Measurements from ENCODE around the gene GARIN5B.
"Not testable (repeated sequence)": the region's sequence is repeated elsewhere in the genome, so short reads cannot be mapped to it uniquely, and the experiment has no call there.

Gene GARIN5B

DNA sequence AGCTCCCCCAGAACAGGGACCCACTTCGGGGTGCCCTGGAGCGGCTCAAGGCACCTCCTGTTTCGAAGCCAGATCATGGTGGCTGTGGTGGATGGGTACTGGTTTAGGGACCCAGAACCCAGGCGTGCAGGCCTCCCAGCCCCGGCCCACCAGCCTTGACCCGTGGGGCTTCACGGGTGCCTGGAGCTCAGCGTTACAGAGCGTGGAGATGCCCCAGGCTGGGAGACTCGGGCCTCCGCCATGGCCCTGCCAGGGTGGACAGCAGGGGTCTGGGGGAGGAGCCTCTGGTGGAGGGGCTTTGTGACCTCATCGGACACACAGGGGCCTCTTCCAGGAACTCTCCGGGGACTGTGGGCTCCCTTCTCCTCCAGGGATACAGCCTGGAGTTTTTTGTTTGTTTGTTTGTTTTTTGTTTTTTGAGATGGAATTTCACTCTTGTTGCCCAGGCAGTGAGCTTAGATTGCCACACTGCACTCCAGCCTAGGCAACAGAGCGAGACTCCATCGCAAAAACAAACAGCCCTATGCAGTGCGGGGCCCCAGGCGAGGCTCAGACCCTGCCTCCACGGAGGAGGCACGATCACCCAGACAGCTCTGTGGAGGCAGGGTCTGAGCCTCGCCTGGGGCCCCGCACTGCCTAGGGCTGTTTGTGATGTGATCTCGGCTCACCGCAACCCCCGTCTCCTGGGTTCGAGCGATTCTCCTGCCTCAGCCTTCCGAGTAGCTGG is at the start of gene GARIN5B:
GARIN5B (minus strand) TSS at position 271 of the 727 bp plus-strand sequence; CDS start at position 77, 194 bp downstream.
- DNase-seq = no peak

DNA sequence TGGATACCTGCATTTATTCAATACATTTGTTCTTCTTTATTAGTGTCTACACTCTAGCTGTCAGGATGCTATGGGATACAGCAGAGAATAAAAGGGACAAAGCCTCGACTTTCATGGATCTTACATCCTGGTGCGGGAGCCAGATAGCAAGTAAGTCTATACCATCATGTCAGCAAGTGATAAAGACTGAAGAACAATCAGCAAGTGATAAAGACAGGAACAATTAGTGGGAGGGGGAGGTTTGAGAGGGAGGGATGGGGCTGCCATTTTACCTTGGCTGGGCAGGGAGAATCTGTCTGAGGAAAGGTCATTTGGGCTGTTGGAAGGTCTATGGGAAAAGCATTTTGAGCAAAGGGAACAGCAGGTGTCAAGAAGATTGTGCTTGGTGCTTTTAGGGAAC is 47.1 kb upstream of the GARIN5B start:
- no peak for DNase-seq

DNA sequence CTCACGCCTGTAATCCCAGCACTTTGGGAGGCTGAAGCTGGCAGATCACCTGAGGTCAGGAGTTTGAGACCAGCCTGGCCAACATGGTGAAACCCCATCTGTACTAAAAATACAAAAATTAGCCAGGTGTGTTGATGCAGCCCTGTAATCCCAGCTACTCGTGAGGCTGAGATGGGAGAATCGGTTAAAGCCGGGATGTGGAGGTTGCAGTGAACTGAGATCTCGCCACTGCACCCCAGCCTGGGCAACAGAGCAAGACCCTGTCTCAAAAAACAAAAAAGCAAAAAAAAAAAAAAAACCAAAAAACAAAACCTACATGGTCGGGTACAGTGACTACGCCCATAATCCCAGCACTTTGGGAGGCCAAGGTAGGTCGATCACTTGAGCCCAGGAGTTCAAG is 46.1 kb upstream of the GARIN5B start:
- DNase-seq = not testable (repeated sequence)

DNA sequence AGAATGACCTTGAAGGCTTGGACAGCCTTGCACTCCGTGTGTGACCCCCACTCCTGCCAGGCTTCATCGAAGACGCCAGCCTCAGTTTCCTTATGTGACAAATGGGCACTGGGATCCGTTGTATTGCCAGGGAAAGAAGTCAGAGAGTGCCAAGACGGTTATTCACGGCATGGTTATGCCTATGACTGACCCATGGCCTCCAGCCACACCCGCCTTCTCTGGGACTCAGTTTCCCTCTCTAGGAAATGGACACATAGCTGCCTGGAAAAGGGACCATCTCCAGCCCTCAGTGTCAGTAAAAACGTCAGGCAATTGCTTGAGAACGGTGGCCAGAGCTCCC is 45.4 kb upstream of the GARIN5B start:
- DNase-seq = no peak

DNA sequence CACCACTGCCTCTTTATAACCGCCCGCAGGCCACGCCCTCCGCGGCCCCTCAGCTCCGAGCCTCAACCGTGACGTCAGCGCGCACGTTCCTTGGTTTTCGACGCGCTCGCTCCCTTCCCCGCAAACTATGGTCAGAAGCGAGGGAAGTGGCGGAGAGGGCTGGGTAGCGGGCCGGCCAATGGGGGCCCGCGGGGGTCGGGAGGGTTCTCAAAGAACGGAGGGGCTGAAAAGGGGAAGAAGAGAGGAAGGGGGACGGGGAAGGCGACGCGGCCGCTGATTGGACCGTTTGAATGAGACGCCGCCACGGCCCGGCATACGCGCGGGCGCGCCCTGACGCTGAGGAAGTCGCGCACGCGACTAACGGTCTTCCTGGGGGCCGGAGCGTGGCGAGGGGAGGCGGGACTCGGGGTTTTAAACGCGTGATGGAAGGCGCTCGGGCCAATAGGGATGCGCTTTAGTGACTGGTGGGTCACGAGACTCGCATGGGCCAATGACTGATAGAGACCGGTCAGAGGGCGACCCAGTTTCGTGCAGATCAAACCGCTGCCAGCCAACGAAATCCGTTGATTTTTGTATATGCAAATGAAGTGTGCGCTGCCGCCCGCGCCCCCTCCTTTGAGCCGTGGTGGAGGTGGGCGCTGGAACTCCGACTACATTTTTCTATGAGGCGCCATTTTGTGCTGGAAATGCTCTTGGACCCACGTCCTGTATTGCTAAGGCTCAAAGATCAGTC is 44.9 kb upstream of the GARIN5B start:
- DNase-seq = peak; percentile 99

DNA sequence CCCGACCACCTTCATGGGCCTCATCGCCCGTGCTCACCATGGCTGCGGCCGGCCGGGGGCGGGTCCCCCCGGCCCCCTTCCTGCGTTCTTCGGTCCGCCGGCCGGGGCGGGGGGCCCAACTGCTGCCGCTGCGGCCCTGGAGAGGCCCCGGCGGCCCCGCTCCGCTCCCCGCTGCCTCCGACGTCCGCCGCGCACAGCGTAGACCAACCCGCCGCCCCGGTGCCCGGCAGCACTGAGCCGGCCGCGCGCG is 44.4 kb upstream of the GARIN5B start, which contains the start of gene UBE2S:
UBE2S (minus strand) TSS at position 239 of the 250 bp plus-strand sequence; CDS start at position 40, 199 bp downstream.
- DNase-seq = not testable (repeated sequence)

DNA sequence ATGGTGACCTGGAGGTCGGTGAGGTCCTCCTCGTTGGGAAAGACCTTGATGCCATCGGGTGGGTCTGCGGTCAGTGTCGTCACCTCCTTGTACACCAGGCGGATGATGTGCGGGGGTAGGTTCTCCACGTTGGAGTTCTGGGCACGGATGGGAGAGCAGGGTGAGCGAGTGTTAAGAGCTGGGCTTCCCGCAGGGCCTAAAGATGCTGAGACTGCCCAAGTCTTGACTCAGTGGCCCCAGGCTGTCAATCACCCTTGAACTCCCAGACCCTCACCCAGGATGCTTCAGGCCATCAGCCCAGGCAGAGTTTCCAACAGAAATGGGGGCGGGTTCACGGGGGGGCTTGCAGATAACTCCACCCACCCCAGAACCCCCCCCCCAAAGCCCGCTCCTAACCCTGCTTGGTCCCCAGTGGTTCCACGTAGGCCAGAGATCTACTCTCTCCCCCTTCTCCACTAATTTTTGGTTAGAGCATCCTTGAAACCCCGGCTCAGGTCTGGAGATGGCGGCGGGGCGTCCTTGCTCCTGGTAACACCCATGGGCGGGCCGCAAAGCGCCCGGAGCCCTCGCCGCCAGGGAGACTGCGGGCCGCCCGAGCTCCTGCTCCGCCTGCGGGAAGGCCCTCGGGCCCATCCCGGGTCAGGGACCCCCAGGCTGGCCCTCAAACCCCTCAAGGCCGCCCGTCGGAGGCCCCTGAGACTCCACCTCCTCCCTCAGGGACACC is 43.9 kb upstream of the GARIN5B start:
- no peak for DNase-seq

DNA sequence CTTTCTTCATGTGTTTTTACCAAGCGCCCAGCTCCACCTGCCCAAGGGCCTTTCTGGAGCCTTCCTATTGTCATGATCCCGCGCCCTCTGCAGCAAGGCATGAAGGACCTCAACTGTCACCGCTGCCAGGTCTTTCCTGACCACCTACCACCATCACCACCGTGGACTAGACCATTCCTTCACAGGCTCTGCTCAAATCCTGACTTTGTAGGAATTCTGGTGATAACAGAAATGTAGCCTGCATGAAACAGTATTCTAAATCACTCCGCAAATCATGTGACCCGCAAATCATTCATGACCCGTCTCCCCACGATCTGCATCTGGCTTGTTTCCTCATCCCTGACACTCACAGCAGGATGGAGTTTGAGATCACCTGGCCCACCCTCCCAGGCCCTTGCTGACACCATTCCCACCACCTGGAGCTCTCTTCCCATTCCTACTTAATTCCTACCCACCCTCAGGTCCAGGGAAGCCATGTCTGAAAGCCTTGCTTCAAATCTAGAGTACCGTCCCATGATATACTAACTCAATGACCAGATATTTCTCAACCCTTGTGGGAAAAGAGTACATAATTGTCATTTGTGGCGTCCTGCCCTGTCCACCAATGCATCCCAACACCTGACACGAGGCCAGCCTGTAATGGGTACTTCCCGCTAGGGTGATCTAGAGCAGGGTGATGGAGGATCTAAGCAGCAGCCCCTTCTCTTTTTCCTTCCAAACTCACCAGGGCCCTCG is 43.2 kb upstream of the GARIN5B start:
- DNase-seq = no peak

DNA sequence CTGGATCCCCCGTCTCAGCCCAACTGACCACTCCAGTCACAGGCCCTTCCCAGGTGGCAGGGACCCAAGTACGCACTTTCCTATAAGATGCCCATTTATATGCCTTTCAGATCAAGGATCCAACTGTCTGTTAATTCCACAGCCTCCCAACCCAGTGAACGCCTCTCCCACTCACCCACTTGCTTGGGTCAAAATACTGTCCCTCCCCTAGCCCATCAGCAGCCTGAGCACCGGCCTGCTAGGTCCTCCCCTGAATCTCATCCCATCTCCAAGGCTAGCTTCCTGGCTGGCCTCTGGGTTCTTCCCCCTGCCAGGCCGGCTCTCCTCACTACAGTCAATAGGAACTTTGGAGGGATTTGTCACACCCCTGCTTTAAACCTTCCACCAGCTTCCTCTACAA is 42.6 kb upstream of the GARIN5B start:
- DNase-seq = no peak

DNA sequence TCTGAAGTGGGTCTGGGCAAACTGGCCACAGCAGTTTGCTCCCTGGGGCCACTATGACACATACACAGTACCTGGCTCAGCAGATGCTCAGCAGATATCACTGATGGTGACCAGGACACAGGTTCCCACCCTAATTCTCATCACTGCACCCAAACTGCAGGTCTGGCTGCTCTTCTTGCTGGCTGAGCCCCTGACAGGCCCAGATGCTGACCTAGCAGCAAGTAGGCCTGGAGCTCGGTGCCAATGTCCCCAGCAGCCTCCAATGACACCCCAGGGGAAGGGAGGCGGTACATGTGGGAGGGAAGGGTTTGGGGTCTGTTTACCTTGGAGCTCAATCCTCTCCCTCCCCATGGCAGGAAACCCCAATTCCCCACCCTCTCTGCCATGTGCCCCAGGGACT is 39.4 kb upstream of the GARIN5B start:
- DNase-seq = no peak

DNA sequence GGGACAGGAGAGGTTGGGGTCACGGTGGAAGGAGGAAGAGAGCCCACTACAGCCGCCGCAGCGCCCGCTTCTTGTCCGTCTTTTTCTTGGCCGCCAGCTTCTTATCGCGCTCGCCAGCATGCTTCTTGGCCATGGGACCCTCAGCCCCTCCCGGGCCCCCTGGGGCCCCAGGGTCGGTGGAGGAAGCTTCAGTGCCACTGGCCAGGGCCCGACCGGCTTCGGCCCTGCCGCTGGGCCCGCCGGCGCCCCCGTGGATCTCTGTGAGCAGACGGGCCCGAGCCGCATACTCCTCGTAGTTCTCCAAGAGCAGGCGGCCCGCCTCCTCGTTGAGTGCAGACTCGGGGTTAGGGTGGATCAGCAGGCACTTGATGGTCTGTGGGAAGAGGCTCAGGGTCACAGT is 38.3 kb upstream of the GARIN5B start:
- not testable (repeated sequence) for DNase-seq

DNA sequence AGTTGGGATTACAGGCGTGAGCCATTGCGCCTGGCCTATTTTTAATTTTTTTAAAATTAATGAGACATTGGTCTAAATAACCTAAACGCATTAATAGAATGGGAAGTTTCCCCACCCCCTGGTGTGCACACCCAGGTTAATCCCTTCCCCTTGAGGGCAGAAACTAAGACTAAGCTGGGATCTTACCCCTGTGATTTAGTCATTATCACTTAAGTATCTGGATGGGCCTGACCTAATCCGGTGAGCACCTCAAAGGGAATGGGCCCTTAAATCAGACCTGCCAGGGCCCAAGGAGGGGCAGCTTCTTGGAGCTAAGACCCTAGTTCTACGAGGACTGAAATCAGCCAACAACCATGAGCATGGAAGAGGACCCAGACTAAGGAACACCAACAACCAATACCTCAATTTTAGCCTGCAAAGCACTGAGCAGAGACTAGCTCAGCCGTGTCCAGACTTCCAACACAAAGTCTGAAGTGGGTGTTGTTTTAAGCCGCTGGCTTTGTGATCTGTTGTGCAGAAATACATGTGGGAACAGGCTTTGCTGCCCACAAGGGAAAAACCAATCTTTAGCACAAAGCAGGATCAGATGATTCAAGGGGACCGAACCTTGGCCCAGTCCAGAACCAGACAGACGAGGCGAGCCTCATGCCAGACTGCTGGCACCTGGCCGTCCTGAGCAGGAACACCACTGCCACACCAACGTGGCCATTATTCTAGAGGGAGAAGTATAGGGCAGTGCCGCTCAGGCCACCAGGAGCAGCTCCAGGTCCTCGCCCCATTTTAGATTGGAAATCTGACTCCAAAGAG is 37.4 kb upstream of the GARIN5B start:
- DNase-seq = no peak

DNA sequence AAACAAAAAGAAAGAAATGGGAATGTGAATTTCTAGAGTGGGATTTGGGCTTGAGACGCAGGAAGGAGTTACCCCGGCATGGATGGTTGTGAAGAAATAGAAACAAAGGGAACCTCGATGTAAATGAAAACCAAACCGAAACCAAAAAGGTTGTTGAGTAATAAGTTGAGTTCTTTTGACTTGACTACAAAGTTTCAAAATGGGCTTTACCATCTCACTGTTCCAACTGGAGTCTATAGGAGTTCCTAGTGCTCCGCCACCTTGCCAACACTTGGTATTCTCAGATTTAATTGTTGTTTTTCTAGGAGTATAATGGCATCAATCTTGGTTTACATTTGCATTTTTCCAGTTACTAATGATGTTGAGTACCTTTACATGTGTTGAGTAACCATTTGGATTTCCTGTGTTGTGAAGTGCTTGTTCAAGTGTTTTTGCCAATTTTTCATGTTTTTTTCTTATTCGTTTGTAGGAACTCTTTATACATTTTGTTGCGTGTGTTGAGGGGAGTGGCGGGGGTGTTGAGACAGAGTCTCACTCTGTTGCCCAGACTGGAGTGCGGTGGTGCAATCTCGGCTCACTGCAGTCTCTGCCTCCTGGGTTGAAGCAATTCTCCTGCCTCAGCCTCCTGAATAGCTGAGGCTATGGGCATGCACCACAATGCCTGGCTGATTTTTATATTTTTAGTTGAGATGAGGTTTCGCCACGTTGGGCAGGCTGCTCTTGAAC is 35.3 kb upstream of the GARIN5B start:
- DNase-seq = no peak

DNA sequence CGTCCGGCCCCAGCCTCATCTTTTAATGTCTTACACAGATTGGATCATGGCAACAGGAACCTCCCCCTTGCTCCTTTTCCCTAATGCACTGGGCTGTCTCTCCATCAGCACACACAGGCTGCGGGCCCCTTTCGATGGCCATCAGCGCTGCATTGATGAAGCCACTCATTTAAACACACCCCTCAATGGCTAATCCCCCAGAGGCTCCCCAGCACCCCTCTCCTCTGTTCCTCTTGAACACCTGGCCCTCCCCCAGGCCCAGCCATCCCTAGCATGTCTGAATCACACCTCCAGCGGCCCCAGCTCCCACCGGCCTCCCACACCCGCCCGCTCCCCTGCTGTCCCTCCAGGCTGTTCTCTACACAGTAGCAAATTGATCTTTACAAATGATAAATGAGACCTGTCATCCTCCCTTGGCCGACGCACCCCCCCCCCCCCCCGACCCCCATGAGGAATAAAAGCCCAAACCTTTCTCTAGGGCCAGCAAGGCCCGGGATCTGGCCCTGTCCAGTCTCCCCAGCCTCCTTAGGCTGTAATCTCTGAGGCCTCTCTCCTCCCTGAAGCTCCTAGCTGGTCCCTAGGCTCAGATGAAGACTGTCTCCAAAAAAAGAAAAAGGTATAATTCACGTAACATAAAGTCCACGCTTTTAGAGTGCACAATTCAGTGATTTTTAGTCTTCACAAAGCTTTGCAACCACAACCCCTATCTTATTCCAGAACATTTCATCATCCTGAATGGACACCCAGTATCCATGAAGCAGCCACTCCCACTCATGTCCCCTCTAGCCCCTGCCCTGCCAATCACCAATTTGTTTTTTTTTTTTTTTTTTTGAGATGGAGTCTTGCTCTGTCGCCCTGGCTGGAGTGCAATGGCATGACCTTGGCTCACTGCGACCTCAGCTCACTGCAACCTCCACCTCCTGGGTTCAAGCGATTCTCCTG is 30.0 kb upstream of the GARIN5B start:
- no peak for DNase-seq

DNA sequence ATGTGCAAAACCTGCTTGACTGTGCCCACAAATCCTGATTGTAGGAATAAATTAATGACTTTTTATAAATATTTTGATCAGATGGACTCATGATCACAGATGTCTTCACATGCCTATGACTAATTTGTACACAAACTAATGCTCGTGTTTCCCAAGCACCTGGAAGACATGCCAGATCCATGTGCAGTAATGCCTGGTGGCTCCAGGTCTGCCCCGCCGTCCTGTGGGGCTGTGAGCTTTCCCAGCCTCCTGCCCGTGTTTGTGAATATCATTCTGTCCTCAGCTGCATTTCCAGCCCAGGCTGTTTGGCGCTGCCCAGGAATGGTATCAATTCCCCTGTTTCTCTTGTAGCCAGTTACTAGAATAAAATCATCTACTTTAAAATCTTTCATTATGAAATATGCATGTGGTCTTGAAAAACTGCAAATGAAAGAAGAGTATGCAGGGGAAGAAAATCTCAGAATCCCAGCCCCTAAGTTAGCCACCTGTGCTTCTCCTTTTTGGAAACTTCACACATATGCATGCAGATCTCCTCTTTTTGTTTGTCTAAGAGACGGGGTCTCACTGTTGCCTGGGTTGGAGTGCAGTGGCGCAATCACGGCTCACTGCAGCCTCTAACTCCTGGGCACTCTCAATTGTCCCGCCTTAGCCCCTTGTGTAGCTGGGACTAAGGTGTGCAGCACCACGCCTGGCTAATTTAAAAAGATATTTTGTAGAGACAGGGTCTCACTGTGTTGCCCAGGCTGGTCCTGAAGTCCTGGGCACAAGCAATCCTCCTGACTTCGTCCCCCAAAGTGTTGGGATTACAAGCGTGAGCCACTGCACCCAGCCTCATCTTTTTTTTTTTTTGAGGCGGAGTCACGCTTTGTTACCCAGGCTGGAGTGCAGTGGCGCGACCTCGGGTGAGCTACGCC is 28.9 kb upstream of the GARIN5B start:
- no peak for DNase-seq

DNA sequence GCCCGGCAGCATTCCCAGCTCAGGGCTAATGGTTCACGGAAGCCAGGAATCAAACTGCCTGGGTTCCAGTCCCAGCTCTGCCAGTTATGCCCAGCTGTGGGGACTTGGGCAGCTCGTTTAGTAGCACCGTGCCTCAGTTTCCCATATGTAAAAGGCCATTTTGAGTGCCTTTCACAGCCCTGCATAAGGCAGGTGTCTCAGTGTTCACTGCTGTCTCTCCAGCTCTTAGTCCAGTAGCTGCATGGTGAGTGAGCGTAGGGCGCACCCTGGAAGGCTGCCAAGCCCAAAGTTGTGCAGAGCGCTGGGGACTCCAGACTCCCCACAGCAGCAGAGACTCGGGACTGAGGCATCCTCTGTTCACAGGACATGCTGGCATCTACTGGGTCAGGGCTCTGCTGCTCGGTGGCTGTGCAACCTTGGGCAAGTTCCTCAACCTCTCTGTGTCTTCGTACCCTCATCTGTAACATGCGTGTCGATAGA is 28.2 kb upstream of the GARIN5B start:
- DNase-seq = no peak

DNA sequence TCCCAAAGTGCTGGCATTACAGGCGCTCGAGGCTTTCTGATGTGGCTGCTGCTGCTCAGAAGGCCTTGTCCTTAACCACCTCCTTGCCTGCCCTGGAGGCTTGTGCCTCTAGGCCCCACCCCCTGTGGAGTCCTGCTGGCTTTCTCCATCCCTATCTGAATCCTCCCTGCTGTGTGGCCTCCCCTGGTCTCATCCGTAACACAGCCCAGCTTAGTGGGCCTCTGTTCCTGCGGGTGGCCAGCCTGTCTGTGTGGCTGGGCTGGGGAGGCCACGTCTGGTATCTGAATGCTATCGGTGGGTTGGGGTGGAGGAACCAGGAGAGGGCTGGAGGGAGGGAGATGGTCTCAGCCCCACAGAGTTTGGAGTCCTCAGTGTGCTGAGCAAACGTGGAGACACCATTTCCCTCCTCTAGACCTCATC is 27.4 kb upstream of the GARIN5B start:
- no peak for DNase-seq

DNA sequence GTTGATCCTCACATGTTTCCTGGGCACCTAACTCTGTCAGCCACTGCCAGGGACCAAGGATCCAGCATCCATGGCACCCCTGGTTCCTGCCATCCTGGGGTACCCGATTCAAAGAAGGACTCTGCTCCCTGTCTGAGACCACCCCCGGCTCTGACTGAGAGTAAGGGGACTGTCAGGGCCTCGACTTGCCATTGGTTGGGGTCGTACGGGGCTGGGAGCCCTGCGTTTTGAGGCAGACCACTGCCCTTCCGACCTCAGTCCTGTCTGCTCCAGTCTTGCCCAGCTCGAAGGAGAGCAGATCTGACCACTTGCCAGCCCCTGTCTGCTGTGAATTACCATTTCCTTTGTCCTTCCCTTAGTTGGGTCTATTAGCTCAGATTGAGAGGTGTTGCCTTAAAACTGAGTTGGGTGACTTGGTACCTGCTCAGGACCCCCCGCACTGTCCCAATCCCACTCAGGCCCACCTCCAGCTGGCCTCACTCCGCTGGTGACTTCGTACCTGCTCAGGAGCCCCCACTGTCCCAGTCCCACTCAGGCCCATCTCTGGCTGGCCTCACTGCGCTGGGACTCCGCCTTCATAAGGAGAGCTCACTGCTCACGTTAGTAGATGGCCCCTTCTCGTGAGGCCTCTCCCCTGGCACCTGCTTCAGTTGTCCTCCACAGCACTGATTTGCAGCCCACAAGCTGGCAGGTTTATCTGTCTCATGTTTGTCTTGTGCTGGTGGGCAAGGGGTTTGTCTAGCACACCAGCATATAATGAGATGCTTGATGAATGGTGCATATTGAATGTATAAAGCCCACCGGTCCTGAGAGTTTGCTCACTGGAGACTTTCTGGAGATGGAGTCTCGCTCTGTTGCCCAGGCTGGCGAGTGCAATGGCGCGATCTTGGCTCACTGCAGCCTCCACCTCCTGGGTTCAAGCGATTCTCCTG is 26.6 kb upstream of the GARIN5B start:
- no peak for DNase-seq

Measured in NCI-H2171 treated with DMSO at 0.1 percent for 48 hours (cell line).